ENCODE data around the gene MTCL3.
A peak's percentile ranks its signal among the peaks of the same experiment; 100 is the strongest.

The MTCL3 gene

DNA sequence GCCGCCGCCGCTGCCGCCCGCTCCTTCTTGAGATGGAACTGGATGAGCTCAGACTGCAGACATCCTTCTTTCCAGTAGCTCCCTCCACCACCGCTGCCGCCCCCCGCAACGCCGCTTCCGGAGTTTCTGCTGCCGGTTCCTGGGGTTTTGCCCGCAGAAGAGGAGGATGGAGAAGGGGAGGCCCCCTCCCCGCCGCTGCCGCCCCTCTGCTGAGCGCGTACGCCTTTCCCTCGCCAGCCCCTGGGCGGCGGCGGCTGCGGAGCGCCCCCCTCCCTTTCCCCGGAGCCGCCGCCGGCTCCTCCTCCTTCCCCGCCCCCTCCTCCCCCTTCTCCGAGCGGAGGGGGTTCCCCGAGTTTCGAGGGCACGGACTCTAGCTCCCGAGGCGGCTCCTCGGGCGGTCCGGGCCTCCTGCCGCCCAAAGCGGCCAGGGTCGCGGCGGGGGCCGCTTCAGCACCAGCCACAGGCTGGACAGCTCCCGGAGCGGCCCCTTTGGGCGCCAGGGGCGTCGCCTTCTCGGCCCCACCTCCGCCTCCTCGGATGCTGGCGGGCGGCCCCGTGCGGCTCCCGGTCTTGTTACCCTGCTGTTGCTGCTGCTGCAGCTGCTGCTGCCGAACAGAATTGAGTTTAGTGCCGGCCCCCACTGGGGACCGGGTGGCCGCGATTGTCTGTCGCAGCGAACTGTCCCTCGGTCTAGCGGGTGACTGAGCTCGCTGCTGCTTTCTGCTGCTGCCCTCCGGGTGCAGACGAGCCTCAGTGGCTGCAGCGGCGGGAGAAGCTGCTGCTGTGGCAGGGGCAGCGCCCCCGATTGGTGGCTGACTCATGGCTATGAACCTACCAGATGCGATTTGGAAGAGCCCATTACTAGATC lies 3.1 kb downstream of the MTCL3 start (continued):
- TF ChIP-seq MED1 (CRISPR knock-in tag; IDR thresholded peaks at IDR 0.05) (no peak), HOXA7 (CRISPR knock-in tag; IDR thresholded peaks at IDR 0.05) (no peak), ZKSCAN5 (CRISPR knock-in tag; IDR thresholded peaks at IDR 0.05) (no peak), NR2F6 (IDR thresholded peaks at IDR 0.05) (no peak), NR2F6 (CRISPR knock-in tag; IDR thresholded peaks at IDR 0.05) (no peak), HNF4G (IDR thresholded peaks at IDR 0.05; ENCODE audit: borderline replicate concordance, low read depth, low read length) (no peak), HNF4G (CRISPR knock-in tag; IDR thresholded peaks at IDR 0.05; ENCODE audit: borderline replicate concordance, low read depth) (no peak; the same call in 1 of the 2 replicates), SCMH1 (CRISPR knock-in tag; IDR thresholded peaks at IDR 0.05; ENCODE audit: borderline replicate concordance) (no peak), ZNF605 (CRISPR knock-in tag; IDR thresholded peaks at IDR 0.05) (peak; percentile 21; the same call in 1 of the 2 replicates), GABPA (IDR thresholded peaks at IDR 0.05; ENCODE audit: low read depth, low read length) (no peak), GABPA (CRISPR knock-in tag; IDR thresholded peaks at IDR 0.05; ENCODE audit: low read depth) (no peak), ZFP82 (CRISPR knock-in tag; IDR thresholded peaks at IDR 0.05; ENCODE audit: borderline replicate concordance) (0 out of 2 replicates have a peak, but pooled peaks have one; percentile 50), RCOR2 (CRISPR knock-in tag; IDR thresholded peaks at IDR 0.05) (no peak), RARG (CRISPR knock-in tag; IDR thresholded peaks at IDR 0.05; ENCODE audit: low read depth) (no peak), HNRNPK (IDR thresholded peaks at IDR 0.05; ENCODE audit: low read depth, low read length, poor library complexity, severe bottlenecking) (peak; percentile 40), ZNF790 (CRISPR knock-in tag; IDR thresholded peaks at IDR 0.05; ENCODE audit: borderline replicate concordance) (no peak; the same call in 1 of the 2 replicates), NFE2L2 (IDR thresholded peaks at IDR 0.05; ENCODE audit: low read length) (no peak), ZSCAN20 (CRISPR knock-in tag; IDR thresholded peaks at IDR 0.05; ENCODE audit: borderline replicate concordance) (peak; percentile 92), SATB2 (CRISPR knock-in tag; IDR thresholded peaks at IDR 0.05) (no peak), PITX1 (CRISPR knock-in tag; IDR thresholded peaks at IDR 0.05) (no peak), ZNF75D (CRISPR knock-in tag; IDR thresholded peaks at IDR 0.05; ENCODE audit: borderline replicate concordance) (peak; percentile 30; the same call in 1 of the 2 replicates), ZNF550 (CRISPR knock-in tag; IDR thresholded peaks at IDR 0.05; ENCODE audit: borderline replicate concordance) (no peak), FIP1L1 (IDR thresholded peaks at IDR 0.05; ENCODE audit: borderline replicate concordance, insufficient read depth, low read depth, low read length) (no peak), CCDC6 (CRISPR knock-in tag; IDR thresholded peaks at IDR 0.05) (peak; percentile 37; the same call in 1 of the 2 replicates), ZNF383 (CRISPR knock-in tag; IDR thresholded peaks at IDR 0.05; ENCODE audit: borderline replicate concordance) (no peak), MIER3 (CRISPR knock-in tag; IDR thresholded peaks at IDR 0.05; ENCODE audit: borderline replicate concordance) (no peak)
- TF ChIP-seq, protein P1, sequence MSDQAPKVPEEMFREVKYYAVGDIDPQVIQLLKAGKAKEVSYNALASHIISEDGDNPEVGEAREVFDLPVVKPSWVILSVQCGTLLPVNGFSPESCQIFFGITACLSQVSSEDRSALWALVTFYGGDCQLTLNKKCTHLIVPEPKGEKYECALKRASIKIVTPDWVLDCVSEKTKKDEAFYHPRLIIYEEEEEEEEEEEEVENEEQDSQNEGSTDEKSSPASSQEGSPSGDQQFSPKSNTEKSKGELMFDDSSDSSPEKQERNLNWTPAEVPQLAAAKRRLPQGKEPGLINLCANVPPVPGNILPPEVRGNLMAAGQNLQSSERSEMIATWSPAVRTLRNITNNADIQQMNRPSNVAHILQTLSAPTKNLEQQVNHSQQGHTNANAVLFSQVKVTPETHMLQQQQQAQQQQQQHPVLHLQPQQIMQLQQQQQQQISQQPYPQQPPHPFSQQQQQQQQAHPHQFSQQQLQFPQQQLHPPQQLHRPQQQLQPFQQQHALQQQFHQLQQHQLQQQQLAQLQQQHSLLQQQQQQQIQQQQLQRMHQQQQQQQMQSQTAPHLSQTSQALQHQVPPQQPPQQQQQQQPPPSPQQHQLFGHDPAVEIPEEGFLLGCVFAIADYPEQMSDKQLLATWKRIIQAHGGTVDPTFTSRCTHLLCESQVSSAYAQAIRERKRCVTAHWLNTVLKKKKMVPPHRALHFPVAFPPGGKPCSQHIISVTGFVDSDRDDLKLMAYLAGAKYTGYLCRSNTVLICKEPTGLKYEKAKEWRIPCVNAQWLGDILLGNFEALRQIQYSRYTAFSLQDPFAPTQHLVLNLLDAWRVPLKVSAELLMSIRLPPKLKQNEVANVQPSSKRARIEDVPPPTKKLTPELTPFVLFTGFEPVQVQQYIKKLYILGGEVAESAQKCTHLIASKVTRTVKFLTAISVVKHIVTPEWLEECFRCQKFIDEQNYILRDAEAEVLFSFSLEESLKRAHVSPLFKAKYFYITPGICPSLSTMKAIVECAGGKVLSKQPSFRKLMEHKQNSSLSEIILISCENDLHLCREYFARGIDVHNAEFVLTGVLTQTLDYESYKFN (CRISPR knock-in tag; conservative IDR thresholded peaks at IDR 0.05), result no peak
- TF ChIP-seq, protein P2, sequence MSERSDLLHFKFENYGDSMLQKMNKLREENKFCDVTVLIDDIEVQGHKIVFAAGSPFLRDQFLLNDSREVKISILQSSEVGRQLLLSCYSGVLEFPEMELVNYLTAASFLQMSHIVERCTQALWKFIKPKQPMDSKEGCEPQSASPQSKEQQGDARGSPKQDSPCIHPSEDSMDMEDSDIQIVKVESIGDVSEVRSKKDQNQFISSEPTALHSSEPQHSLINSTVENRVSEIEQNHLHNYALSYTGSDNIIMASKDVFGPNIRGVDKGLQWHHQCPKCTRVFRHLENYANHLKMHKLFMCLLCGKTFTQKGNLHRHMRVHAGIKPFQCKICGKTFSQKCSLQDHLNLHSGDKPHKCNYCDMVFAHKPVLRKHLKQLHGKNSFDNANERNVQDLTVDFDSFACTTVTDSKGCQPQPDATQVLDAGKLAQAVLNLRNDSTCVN (CRISPR knock-in tag; IDR thresholded peaks at IDR 0.05; ENCODE audit: borderline replicate concordance), result peak; percentile 72; the same call in 1 of the 2 replicates

All from HepG2 (cell line).